T-helper 9 cell (primary cell): ENCODE measurements around the gene BMP5.

Experiments used
- DNase-seq: peaks from one replicate; pipeline ENCODE4 v3.0.0-alpha.2; 2020

The BMP5 gene

GRCh38 chr6:55802259-55802658 lies 73.1 kb downstream of the BMP5 start:
- DNase-seq, result no peak

GRCh38 chr6:55798571-55798970 lies 76.8 kb downstream of the BMP5 start:
- no peak for DNase-seq

- no peak for DNase-seq
These were observed 81.1 kb downstream of the BMP5 start for GRCh38 chr6:55794136-55794812.

GRCh38 chr6:55785273-55785672 lies 90.1 kb downstream of the BMP5 start:
- DNase-seq, result no peak

- DNase-seq, result no peak
These were observed 93.1 kb downstream of the BMP5 start for GRCh38 chr6:55782275-55782674.

- DNase-seq, result no peak
These were observed 96.7 kb downstream of the BMP5 start for GRCh38 chr6:55778705-55779104.

GRCh38 chr6:55777469-55777868 lies 97.9 kb downstream of the BMP5 start:
- DNase-seq, result no peak

- no peak for DNase-seq
These were observed 99.3 kb downstream of the BMP5 start for GRCh38 chr6:55776113-55776512.

- no peak for DNase-seq
These were observed 100.4 kb downstream of the BMP5 start for GRCh38 chr6:55775029-55775318.

- DNase-seq, result no peak
These were observed 100.9 kb downstream of the BMP5 start for GRCh38 chr6:55774286-55775028.

GRCh38 chr6:55773620-55774216 lies 101.7 kb downstream of the BMP5 start:
- DNase-seq, result no peak

GRCh38 chr6:55772730-55773129 lies 102.7 kb downstream of the BMP5 start:
- DNase-seq, result no peak

GRCh38 chr6:55759536-55759935 lies 115.9 kb downstream of the BMP5 start:
- no peak for DNase-seq

- DNase-seq, result no peak
These were observed 117.0 kb downstream of the BMP5 start for GRCh38 chr6:55758156-55758937.

GRCh38 chr6:55756531-55757031 lies 118.8 kb downstream of the BMP5 start:
- DNase-seq, result no peak

GRCh38 chr6:55748880-55749279 lies 126.5 kb downstream of the BMP5 start:
- DNase-seq, result no peak

- DNase-seq, result no peak
These were observed 128.9 kb downstream of the BMP5 start for GRCh38 chr6:55746473-55746872.

- no peak for DNase-seq
These were observed 141.1 kb downstream of the BMP5 start for GRCh38 chr6:55734256-55734655.

- no peak for DNase-seq
These were observed 145.7 kb downstream of the BMP5 start for GRCh38 chr6:55729665-55730064.

- DNase-seq, result no peak
These were observed 149.2 kb downstream of the BMP5 start for GRCh38 chr6:55726144-55726543.

GRCh38 chr6:55714831-55715230 lies 160.6 kb downstream of the BMP5 start:
- no peak for DNase-seq

- no peak for DNase-seq
These were observed 162.0 kb downstream of the BMP5 start for GRCh38 chr6:55713436-55713835.

- DNase-seq, result no peak
These were observed 166.7 kb downstream of the BMP5 start for GRCh38 chr6:55708711-55709110.
